GM21447 (cell line): ENCODE data around the gene VRK1.
"Not testable (repeated sequence)": the region's sequence is repeated elsewhere in the genome, so short reads cannot be mapped to it uniquely, and the experiment has no call there.

ENCODE experiments used
- ATAC-seq: cut with Tn5 transposase; IDR thresholded peaks from one replicate; pipeline ENCODE4 v1.9.1; 2021; ENCODE audit not compliant: unreplicated experiment

Gene VRK1

DNA sequence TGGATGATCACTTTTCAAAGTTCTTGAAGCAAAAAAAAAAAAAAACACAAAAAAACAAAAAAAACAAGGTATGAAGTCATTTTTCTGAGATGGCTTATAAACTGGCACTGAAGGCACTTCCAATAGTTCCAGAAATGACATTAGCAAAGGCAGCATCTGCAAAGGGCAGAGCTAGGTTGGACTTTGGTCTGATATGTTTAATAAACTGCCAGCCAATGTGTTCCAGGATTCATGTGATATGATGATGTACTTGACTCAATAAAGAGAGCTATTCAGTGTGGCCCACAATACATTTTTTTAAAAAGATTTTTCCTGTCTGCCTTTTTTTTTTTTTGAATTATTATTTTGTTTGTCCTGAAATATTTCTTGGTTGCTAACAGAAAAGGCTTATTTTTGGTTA is 79.6 kb downstream of the VRK1 start:
- ATAC-seq: no peak

DNA sequence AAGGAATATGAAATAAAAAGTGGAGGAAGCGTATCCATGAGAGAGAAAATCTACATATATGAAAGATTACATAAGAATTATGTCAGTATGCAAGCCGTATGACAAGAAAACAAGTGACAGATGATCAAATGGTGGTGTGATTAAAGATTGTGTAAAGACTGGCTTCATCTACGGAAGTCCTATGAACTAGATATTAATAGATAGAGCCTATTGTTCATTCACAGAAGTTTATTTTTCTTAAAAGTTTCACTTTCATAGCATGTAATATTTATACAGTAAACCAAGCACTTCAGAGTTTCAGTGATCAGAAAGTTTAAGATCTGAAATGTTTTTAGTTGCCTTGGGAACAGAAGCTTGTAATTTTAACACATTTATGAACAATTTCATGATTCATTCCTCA is 84.5 kb downstream of the VRK1 start:
- peak; percentile 75 for ATAC-seq

GRCh38 chr14:96883974-96884373 is 86.8 kb downstream of the VRK1 start:
- not testable (repeated sequence) for ATAC-seq

- peak; percentile 79 for ATAC-seq
Measured at GRCh38 chr14:96888158-96888557, 91.0 kb downstream of the VRK1 start.

- no peak for ATAC-seq
Measured at GRCh38 chr14:96888593-96888992, 91.4 kb downstream of the VRK1 start.

GRCh38 chr14:96889091-96889490 is 91.9 kb downstream of the VRK1 start:
- ATAC-seq: no peak

- ATAC-seq: no peak
Measured at GRCh38 chr14:96893966-96894622, 96.9 kb downstream of the VRK1 start.

- ATAC-seq: no peak
Measured at GRCh38 chr14:96894966-96895365, 97.8 kb downstream of the VRK1 start.

DNA sequence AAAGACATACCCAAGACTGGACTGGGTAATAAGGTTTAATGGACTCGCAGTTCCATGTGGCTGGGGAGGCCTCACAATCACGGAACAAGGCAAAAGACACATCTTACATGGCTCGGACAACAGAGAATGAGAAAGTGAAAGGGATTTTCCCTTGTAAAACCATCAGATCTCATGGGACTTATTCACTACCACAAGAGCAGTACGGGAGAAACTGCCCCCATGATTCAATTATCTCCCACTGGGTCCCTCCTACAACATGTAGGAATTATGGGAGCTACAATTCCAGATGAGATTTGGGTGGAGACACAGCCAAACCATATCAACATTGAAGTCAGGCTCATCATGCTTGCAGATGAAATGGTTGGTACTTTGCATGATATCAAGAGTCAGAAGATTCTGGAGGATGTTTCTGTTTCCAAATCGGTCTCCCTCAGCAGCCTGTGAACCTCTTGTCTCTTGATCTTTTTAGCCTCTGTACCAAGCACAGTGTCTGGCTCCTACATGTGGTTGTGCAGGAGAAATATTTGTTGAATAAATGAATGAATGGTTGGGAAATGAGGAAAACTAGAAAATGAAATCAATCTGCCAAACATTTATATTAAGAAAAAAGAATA is 98.6 kb downstream of the VRK1 start:
- peak; percentile 78 for ATAC-seq

- ATAC-seq: no peak
Measured at GRCh38 chr14:96897184-96897583, 100.0 kb downstream of the VRK1 start.

- peak; percentile 93 for ATAC-seq
Measured at GRCh38 chr14:96901227-96901626, 104.0 kb downstream of the VRK1 start.

DNA sequence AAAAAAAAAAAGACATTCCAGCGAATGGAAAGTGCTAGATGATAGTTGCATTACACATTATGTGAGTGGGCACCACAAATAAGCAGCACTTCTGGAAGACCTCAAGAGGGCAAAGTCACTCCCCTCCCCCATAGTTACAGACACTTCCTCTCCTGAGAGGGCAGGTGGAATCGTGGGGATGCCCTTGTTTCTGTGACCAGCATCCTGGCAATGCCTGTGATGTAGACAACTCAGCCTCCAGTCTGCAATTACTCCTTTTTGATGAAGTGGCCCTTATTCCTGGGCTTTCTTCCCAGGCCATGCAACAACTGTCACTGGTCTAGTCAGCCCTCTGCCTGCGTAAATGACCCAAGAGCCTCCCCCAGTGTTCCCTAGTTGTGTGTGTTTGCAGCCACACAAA is 104.8 kb downstream of the VRK1 start:
- ATAC-seq: no peak

DNA sequence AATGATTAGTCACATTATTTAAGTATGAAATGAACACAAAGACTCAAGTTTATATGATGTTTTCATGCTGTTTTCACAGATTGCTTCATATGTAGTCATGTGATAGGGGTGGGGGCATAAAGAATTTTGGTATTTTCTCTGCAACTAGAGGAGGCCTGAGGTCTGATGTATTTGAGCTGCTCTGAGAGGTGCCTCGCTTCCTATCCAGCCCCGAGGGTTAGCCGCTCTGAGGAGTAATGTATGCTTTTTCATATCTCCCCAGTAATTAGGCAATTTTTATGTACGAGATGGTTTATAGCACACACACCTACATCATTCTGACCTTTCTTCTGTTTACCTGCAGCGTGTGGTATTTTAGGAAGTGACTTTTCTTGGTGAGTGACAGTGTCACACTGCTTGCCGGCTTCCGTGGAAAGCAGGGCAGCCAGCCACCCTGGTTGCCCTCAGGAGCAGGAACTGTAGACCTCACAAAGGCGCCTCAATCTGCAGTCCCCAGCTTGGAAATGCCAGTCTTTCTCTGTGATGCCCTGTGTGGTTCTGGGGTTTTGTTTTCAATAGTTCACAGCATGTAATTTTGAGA is 106.4 kb downstream of the VRK1 start:
- no peak for ATAC-seq

DNA sequence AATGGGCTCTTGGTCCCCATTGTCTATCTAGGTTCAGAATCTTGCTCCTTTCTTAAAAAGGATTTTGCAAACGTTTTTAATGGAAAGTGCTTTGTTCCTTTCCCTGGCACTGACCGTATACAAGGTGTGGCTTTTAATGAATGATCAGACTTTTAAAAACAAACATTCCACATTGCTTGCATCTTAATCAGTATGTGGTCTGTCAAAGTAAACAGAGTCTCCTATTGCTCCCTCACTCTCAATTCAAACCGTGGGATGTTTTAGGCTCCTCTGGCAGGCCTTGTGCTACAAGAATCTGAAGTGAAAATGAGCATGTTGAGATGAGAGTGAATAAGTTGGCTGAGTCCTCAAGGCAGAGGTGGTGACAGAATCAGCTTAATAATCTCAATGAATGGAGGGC is 107.0 kb downstream of the VRK1 start:
- ATAC-seq: no peak

DNA sequence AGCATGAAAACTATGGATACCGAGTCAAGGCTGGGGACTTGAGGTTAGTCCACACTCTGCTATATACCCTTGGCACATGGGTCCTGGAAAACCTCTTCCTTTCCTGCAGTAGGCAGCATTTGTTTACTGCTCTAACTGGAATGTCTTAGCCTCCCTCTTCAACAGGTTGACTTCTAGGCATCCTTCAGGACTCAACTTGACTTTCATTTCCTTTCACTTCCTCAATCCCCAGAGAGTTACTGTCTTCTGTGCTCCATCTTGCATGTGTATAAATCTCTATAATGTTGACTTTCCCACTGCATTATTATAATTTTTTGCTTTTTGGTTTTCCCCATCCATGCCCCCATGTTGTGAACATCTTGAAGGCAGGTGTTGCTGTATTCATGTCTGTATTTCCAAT is 107.9 kb downstream of the VRK1 start:
- ATAC-seq: no peak

- ATAC-seq: no peak
Measured at GRCh38 chr14:96905825-96906224, 108.6 kb downstream of the VRK1 start.

DNA sequence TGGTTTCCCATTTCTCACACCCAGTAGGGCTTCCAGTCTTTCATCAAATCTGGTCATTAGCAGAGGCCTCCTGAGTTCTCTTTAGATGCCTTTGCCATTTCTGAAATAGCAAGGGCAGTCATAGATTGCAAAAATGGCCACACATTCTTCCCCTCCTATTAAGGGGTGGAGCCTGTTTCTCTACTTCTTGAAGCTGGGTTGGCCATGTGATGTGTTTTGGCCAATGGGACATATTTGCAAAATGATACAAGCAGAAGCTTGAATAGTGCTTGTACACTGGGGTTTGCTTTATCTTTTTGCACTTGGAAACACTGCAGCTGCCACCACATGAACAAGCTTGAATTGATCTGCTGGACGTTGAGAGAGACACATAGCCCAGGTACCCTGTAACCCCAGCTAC is 109.3 kb downstream of the VRK1 start:
- ATAC-seq: no peak

GRCh38 chr14:96909841-96910364 is 112.7 kb downstream of the VRK1 start:
- no peak for ATAC-seq

GRCh38 chr14:96911499-96912149 is 114.4 kb downstream of the VRK1 start:
- no peak for ATAC-seq

- no peak for ATAC-seq
Measured at GRCh38 chr14:96914571-96915128, 117.5 kb downstream of the VRK1 start.

- no peak for ATAC-seq
Measured at GRCh38 chr14:96915478-96915877, 118.3 kb downstream of the VRK1 start.

GRCh38 chr14:96916751-96917150 is 119.6 kb downstream of the VRK1 start:
- no peak for ATAC-seq
